ENCODE measurements around the gene ANO8. TPM values are rescaled to one million over a fixed set of nuclear protein-coding genes. Genes with fewer than 3 reads are reported as not detected.

ANO8 gene
- total and polyA plus RNA-seq, 2 donors (not counting 1 experiment from before 2014, with no cell fraction given) = 1.1 to 5.9 TPM

DNA sequence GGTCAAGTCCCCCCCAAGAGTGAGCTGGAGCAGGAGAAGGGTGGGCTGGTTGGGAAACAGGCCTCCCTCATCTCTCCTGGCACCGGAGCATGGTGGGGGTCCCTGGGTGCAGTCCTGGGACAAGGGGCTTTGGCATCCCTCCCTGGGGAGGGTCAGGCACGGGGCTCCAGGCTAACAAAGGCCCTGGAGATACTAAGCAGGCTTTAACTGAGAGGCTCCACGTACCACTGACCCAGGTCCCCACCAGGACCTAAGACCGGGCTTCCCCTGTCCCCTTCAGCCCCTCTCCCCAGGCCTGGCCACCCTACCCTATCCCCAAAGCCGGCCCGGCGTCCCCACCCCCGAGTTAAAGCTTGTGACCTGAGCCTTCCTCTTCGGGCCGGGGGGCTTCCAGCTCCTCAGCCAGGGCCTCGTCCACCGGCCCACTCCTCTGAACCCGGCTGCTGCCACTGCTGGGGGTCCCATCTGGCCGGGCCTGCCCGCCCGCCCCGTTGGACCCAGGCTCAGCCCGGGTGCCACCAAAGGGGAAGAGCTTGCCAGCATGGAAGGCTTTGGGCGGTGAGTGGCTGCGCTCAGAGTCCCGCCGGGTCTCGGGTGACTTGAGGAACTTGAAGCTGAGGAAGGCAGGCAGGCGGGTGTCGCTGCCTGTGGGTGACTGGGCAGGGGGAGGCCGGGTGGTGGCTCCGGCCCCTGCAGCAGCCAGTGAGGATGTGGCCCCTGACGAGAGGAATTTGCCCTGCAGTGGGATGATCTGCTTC lies 10.1 kb downstream of the ANO8 start:
- Histone ChIP-seq H3K27me3 (ENCODE audit: control insufficient read depth, insufficient read depth, low read length) (no peaks in the 10 kb centered on the region), H3K9me3 (ENCODE audit: control insufficient read depth, insufficient read depth, low read depth, low read length) (no peaks in the 10 kb centered on the region), H4K20me1 (ENCODE audit: control insufficient read depth, extremely low read depth, insufficient read depth, low read length) (no peaks in the 10 kb centered on the region), H3K27ac (ENCODE audit: insufficient read depth, low read length) (no peak overlapping the region), H3K9ac (ENCODE audit: insufficient read depth, low read length) (no peak overlapping the region), H3K4me2 (ENCODE audit: extremely low read depth, insufficient read depth, low read length) (no peak overlapping the region), H2AFZ (ENCODE audit: low read length) (no peak overlapping the region), H3K4me1 (ENCODE audit: control insufficient read depth, extremely low read depth, insufficient read depth, low read length) (no peaks in the 10 kb centered on the region), H3K36me3 (ENCODE audit: control insufficient read depth, insufficient read depth, low read length) (peaks cover 21% of the 10 kb centered on the region), H3K79me2 (ENCODE audit: control insufficient read depth, insufficient read depth, low read length) (no peaks in the 10 kb centered on the region), H3K4me3 (replicated peaks in 1 of 4; ENCODE audit: control extremely low read depth in 1 of 4, insufficient read depth in 1 of 4, low read depth in 3 of 4, low read length in 4 of 4) (no peak overlapping the region)
- no peak for DNase-seq (ENCODE audit: low read depth in 2 of 2)
- TF ChIP-seq, protein P1, sequence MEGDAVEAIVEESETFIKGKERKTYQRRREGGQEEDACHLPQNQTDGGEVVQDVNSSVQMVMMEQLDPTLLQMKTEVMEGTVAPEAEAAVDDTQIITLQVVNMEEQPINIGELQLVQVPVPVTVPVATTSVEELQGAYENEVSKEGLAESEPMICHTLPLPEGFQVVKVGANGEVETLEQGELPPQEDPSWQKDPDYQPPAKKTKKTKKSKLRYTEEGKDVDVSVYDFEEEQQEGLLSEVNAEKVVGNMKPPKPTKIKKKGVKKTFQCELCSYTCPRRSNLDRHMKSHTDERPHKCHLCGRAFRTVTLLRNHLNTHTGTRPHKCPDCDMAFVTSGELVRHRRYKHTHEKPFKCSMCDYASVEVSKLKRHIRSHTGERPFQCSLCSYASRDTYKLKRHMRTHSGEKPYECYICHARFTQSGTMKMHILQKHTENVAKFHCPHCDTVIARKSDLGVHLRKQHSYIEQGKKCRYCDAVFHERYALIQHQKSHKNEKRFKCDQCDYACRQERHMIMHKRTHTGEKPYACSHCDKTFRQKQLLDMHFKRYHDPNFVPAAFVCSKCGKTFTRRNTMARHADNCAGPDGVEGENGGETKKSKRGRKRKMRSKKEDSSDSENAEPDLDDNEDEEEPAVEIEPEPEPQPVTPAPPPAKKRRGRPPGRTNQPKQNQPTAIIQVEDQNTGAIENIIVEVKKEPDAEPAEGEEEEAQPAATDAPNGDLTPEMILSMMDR (conservative IDR thresholded peaks at IDR 0.05 in 1 of 2, IDR thresholded peaks at IDR 0.05 in 1 of 2; ENCODE audit: low read depth in 1 of 2, low read length in 2 of 2) = no peak
- no peak for TF ChIP-seq EZH2 (IDR thresholded peaks at IDR 0.05; ENCODE audit: low read length, missing control alignments)

DNA sequence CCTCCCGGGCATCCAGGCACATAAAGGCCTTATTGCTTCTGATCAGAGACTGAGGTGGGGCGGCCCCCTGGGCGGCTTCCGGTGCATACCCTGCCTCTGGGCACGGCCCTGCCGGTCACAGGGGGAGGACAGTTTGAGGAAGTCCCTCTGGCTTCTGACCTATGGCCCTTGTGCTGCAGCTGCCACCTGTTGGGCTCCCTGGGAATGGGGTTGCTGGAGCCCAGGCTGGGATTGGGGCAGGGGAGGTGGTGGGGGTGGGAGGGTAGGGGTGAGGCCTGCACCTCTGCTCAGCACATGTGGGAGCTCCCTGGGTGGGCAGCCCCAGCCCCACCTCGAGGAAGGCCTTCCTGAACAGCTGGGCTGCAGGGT lies 10.7 kb downstream of the ANO8 start:
- no peak overlapping the region for H2AFZ ChIP-seq (ENCODE audit: low read length)
- H3K27me3 ChIP-seq (ENCODE audit: control insufficient read depth, insufficient read depth, low read length) = no peaks in the 10 kb centered on the region
- TF ChIP-seq, protein P1 (conservative IDR thresholded peaks at IDR 0.05 in 1 of 2, IDR thresholded peaks at IDR 0.05 in 1 of 2; ENCODE audit: low read depth in 1 of 2, low read length in 2 of 2) = no peak
- no peak for TF ChIP-seq EZH2 (IDR thresholded peaks at IDR 0.05; ENCODE audit: low read length, missing control alignments)
- H3K79me2 ChIP-seq (ENCODE audit: control insufficient read depth, insufficient read depth, low read length) = no peaks in the 10 kb centered on the region
- no peak overlapping the region for H3K4me3 ChIP-seq (replicated peaks in 1 of 4; ENCODE audit: control extremely low read depth in 1 of 4, insufficient read depth in 1 of 4, low read depth in 3 of 4, low read length in 4 of 4)
- H3K9ac ChIP-seq (ENCODE audit: insufficient read depth, low read length) = no peak overlapping the region
- no peak for DNase-seq (ENCODE audit: low read depth in 2 of 2)
- no peaks in the 10 kb centered on the region for H3K9me3 ChIP-seq (ENCODE audit: control insufficient read depth, insufficient read depth, low read depth, low read length)
- H3K36me3 ChIP-seq (ENCODE audit: control insufficient read depth, insufficient read depth, low read length) = peaks cover 25% of the 10 kb centered on the region
- no peaks in the 10 kb centered on the region for H4K20me1 ChIP-seq (ENCODE audit: control insufficient read depth, extremely low read depth, insufficient read depth, low read length)
- H3K27ac ChIP-seq (ENCODE audit: insufficient read depth, low read length) = no peak overlapping the region
- no peak overlapping the region for H3K4me2 ChIP-seq (ENCODE audit: extremely low read depth, insufficient read depth, low read length)
- H3K4me1 ChIP-seq (ENCODE audit: control insufficient read depth, extremely low read depth, insufficient read depth, low read length) = no peaks in the 10 kb centered on the region

DNA sequence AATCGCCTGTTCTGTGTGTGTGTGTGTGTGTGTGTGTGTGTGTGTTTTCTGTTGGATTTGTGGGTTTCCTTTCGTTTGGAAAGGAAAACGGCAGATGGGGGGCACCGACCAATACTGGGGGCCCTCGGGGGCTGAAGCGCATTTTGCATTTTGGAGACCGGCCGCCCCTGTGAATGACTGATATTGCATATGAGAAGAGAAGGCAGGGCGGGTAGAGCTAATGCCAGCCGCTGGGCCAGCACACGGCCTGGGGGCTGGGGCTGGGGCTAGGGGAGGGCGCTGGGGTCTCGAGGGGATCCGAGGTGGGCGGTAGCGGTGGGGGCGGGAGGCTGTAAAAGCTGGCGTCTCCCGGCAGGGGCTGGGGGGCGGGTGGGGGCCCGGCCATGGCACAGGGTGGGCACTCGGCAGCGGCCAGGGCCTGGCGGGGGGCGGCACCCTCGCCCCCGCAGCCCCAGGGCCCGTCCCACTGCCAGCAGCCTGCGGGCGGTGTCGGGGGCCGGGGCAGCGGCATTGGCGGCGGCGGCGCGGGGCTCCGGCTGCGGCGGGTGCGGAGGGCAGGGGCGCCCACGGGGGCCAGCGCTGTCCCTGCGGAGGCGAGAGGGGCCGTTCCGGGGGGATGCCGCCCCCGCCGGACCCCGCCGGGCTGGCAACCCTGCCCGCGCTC lies 11.2 kb downstream of the ANO8 start:
- no peaks in the 10 kb centered on the region for H3K4me1 ChIP-seq (ENCODE audit: control insufficient read depth, extremely low read depth, insufficient read depth, low read length)
- H3K9me3 ChIP-seq (ENCODE audit: control insufficient read depth, insufficient read depth, low read depth, low read length) = no peaks in the 10 kb centered on the region
- no peak overlapping the region for H3K4me2 ChIP-seq (ENCODE audit: extremely low read depth, insufficient read depth, low read length)
- no peak for TF ChIP-seq EZH2 (IDR thresholded peaks at IDR 0.05; ENCODE audit: low read length, missing control alignments)
- TF ChIP-seq, protein P1 (conservative IDR thresholded peaks at IDR 0.05 in 1 of 2, IDR thresholded peaks at IDR 0.05 in 1 of 2; ENCODE audit: low read depth in 1 of 2, low read length in 2 of 2) = no peak
- no peaks in the 10 kb centered on the region for H3K79me2 ChIP-seq (ENCODE audit: control insufficient read depth, insufficient read depth, low read length)
- H3K27ac ChIP-seq (ENCODE audit: insufficient read depth, low read length) = no peak overlapping the region
- no peaks in the 10 kb centered on the region for H4K20me1 ChIP-seq (ENCODE audit: control insufficient read depth, extremely low read depth, insufficient read depth, low read length)
- DNase-seq (ENCODE audit: low read depth in 2 of 2) = no peak
- peaks cover 26% of the 10 kb centered on the region for H3K36me3 ChIP-seq (ENCODE audit: control insufficient read depth, insufficient read depth, low read length)
- no peaks in the 10 kb centered on the region for H3K27me3 ChIP-seq (ENCODE audit: control insufficient read depth, insufficient read depth, low read length)
- no peak overlapping the region for H2AFZ ChIP-seq (ENCODE audit: low read length)
- no peak overlapping the region for H3K9ac ChIP-seq (ENCODE audit: insufficient read depth, low read length)
- H3K4me3 ChIP-seq (replicated peaks in 1 of 4; ENCODE audit: control extremely low read depth in 1 of 4, insufficient read depth in 1 of 4, low read depth in 3 of 4, low read length in 4 of 4) = no peak overlapping the region
